ENCODE data around the gene SIK3.
"Not testable (repeated sequence)": the region's sequence is repeated elsewhere in the genome, so short reads cannot be mapped to it uniquely, and the experiment has no call there.

The SIK3 gene

DNA sequence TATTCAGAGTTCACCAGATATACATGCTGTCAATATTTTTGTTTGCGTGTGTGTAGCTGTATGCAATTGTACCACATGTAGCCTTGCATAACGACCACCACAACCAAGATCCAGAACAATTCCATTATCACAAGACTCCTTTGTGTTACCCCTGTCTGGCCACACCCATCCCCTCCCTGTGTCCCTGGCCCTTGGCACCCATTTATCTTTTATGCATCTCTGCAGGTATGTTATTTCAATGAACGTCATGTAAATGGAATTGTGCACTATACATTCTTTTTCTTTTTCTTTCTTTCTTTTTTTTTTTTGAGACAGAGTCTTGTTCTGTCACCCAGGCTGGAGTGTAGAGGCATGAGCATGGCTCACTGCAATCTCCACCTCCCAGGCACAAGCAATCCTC is 36.2 kb upstream of the SIK3 start:
- no peak for TF ChIP-seq CTCF (conservative IDR thresholded peaks at IDR 0.05; ENCODE audit: control insufficient read depth, insufficient read depth, low read depth, low read length)
- DNase-seq (ENCODE audit: low read depth): no peak
- H3K4me3 ChIP-seq (ENCODE audit: control insufficient read depth, low read depth, low read length): no peak overlapping the region

- H3K4me3 ChIP-seq (ENCODE audit: control insufficient read depth, low read depth, low read length): no peak overlapping the region
- no peak for DNase-seq (ENCODE audit: low read depth)
- no peak for TF ChIP-seq CTCF (conservative IDR thresholded peaks at IDR 0.05; ENCODE audit: control insufficient read depth, insufficient read depth, low read depth, low read length)
Observed at GRCh38 chr11:117130879-117131278, 32.7 kb upstream of the SIK3 start.

DNA sequence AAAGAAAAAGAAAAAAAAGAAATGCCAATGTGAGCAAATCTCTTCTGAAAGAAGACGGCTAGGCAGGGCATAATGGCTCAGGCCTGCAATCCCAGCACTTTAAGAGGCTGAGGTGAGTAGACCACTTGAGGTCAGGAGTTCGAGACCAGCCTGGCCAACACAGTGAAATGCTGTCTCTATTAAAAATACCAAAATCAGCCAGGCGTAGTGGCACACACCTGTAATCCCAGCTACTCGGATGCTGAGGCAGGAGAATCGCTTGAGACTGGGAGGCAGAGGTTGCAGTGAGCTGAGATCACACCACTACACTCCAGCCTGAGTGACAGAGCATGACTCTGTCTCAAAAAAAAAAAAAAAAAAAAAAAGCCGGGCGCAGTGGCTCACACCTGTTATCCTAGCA is 32.2 kb upstream of the SIK3 start:
- not testable (repeated sequence) for DNase-seq (ENCODE audit: low read depth); H3K4me3 ChIP-seq (ENCODE audit: control insufficient read depth, low read depth, low read length)

DNA sequence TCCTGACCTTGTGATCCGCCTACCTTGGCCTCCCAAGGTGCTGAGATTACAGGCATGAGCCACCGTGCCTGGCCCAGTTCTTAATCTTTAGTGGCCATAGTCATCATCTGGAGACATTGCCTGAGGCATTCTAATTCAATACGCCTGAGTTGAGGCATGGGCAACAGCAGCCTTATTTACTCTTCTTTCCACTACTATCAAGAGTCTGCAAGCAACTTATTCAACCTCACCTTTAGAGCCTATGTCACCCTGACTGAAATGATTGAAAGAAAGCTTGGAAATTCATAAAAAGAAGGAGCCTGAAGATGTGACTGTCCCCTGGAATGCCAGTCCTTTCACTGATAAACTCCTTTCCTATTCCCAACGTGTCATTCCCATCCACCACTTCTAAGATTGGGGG is 30.1 kb upstream of the SIK3 start:
- no peak overlapping the region for H3K4me3 ChIP-seq (ENCODE audit: control insufficient read depth, low read depth, low read length)
- DNase-seq (ENCODE audit: low read depth): no peak
- no peak for TF ChIP-seq CTCF (conservative IDR thresholded peaks at IDR 0.05; ENCODE audit: control insufficient read depth, insufficient read depth, low read depth, low read length)

- no peak for TF ChIP-seq CTCF (conservative IDR thresholded peaks at IDR 0.05; ENCODE audit: control insufficient read depth, insufficient read depth, low read depth, low read length)
- H3K4me3 ChIP-seq (ENCODE audit: control insufficient read depth, low read depth, low read length): no peak overlapping the region
- DNase-seq (ENCODE audit: low read depth): no peak
Observed at GRCh38 chr11:117127171-117127901, 29.1 kb upstream of the SIK3 start.

GRCh38 chr11:117126223-117126965 is 28.2 kb upstream of the SIK3 start:
- TF ChIP-seq CTCF (conservative IDR thresholded peaks at IDR 0.05; ENCODE audit: control insufficient read depth, insufficient read depth, low read depth, low read length): no peak
- no peak for DNase-seq (ENCODE audit: low read depth)
- H3K4me3 ChIP-seq (ENCODE audit: control insufficient read depth, low read depth, low read length): no peak overlapping the region

- DNase-seq (ENCODE audit: low read depth): no peak
- no peak for TF ChIP-seq CTCF (conservative IDR thresholded peaks at IDR 0.05; ENCODE audit: control insufficient read depth, insufficient read depth, low read depth, low read length)
Observed at GRCh38 chr11:117122556-117122955, 24.3 kb upstream of the SIK3 start.

More at GRCh38 chr11:117122556-117122955, 24.3 kb upstream of the SIK3 start:
- no peak overlapping the region for H3K4me3 ChIP-seq (ENCODE audit: control insufficient read depth, low read depth, low read length)
